Inferior parietal cortex (tissue), 1 donor: ENCODE data around the gene ASB10.

Experiments used
- DNase-seq: peaks from one replicate; pipeline ENCODE4 v3.0.0-alpha.2; 2016; ENCODE audit errors: extremely low spot score

Gene ASB10

GRCh38 chr7:151135866-151136843 lies 50.9 kb downstream of the ASB10 start:
- no peak for DNase-seq

- no peak for DNase-seq
Measured at GRCh38 chr7:151135525-151135845, 51.6 kb downstream of the ASB10 start.

GRCh38 chr7:151134743-151135524 lies 52.1 kb downstream of the ASB10 start:
- DNase-seq: no peak

GRCh38 chr7:151133986-151134742 lies 52.9 kb downstream of the ASB10 start:
- DNase-seq: no peak

- no peak for DNase-seq
Measured at GRCh38 chr7:151133266-151133985, 53.6 kb downstream of the ASB10 start.

GRCh38 chr7:151132461-151133205 lies 54.4 kb downstream of the ASB10 start:
- no peak for DNase-seq

- no peak for DNase-seq
Measured at GRCh38 chr7:151131592-151132293, 55.3 kb downstream of the ASB10 start.

GRCh38 chr7:151131224-151131591 lies 55.8 kb downstream of the ASB10 start:
- no peak for DNase-seq

- no peak for DNase-seq
Measured at GRCh38 chr7:151130741-151131157, 56.3 kb downstream of the ASB10 start.

GRCh38 chr7:151129960-151130591 lies 57.0 kb downstream of the ASB10 start:
- no peak for DNase-seq

GRCh38 chr7:151129117-151129959 lies 57.7 kb downstream of the ASB10 start:
- DNase-seq: no peak

GRCh38 chr7:151128716-151129115 lies 58.3 kb downstream of the ASB10 start:
- DNase-seq: no peak

GRCh38 chr7:151128144-151128543 lies 58.9 kb downstream of the ASB10 start:
- DNase-seq: no peak

GRCh38 chr7:151126491-151127137 lies 60.4 kb downstream of the ASB10 start:
- DNase-seq: no peak

- DNase-seq: no peak
Measured at GRCh38 chr7:151125846-151126481, 61.1 kb downstream of the ASB10 start.
